Measurements from ENCODE around the gene GNAQ.
A peak's percentile ranks its signal among the peaks of the same experiment; 100 is the strongest.

The GNAQ gene

GRCh38 chr9:77974434-77974833 lies 57.2 kb downstream of the GNAQ start:
- no peak overlapping the region for H3K4me3 ChIP-seq (ENCODE audit: low read length)
- peaks cover 27% of the 10 kb centered on the region for H3K4me1 ChIP-seq (ENCODE audit: insufficient read depth, low read length)
- H3K27me3 ChIP-seq (ENCODE audit: insufficient read depth, low read length): no peaks in the 10 kb centered on the region
- no peaks in the 10 kb centered on the region for H3K36me3 ChIP-seq (ENCODE audit: insufficient read depth, low read length)
- H3K27ac ChIP-seq (ENCODE audit: low read depth, low read length): no peak overlapping the region
- no peaks in the 10 kb centered on the region for H3K9me3 ChIP-seq (ENCODE audit: insufficient read depth, low read depth, low read length)
- WGBS: 60% methylated on average over 2 of the region's 2 CpGs
- H3K9ac ChIP-seq (ENCODE audit: low read depth, low read length): no peak overlapping the region

GRCh38 chr9:77969083-77969482 lies 62.5 kb downstream of the GNAQ start:
- Histone ChIP-seq H3K4me3 (ENCODE audit: low read length) (no peak overlapping the region), H3K9ac (ENCODE audit: low read depth, low read length) (no peak overlapping the region), H3K36me3 (ENCODE audit: insufficient read depth, low read length) (no peaks in the 10 kb centered on the region), H3K4me1 (ENCODE audit: insufficient read depth, low read length) (peaks cover 14% of the 10 kb centered on the region), H3K27me3 (ENCODE audit: insufficient read depth, low read length) (no peaks in the 10 kb centered on the region), H3K27ac (ENCODE audit: low read depth, low read length) (no peak overlapping the region), H3K9me3 (ENCODE audit: insufficient read depth, low read depth, low read length) (no peaks in the 10 kb centered on the region)
- 92% methylated on average over 4 of the region's 4 CpGs for WGBS

GRCh38 chr9:77968506-77968905 lies 63.1 kb downstream of the GNAQ start:
- no peak overlapping the region for H3K27ac ChIP-seq (ENCODE audit: low read depth, low read length)
- H3K9ac ChIP-seq (ENCODE audit: low read depth, low read length): no peak overlapping the region
- no peaks in the 10 kb centered on the region for H3K36me3 ChIP-seq (ENCODE audit: insufficient read depth, low read length)
- H3K9me3 ChIP-seq (ENCODE audit: insufficient read depth, low read depth, low read length): no peaks in the 10 kb centered on the region
- 94% methylated on average over 3 of the region's 3 CpGs for WGBS
- no peak overlapping the region for H3K4me3 ChIP-seq (ENCODE audit: low read length)
- H3K27me3 ChIP-seq (ENCODE audit: insufficient read depth, low read length): no peaks in the 10 kb centered on the region
- peaks cover 14% of the 10 kb centered on the region for H3K4me1 ChIP-seq (ENCODE audit: insufficient read depth, low read length)

- Histone ChIP-seq H3K9me3 (ENCODE audit: insufficient read depth, low read depth, low read length) (no peaks in the 10 kb centered on the region), H3K36me3 (ENCODE audit: insufficient read depth, low read length) (no peaks in the 10 kb centered on the region), H3K27ac (ENCODE audit: low read depth, low read length) (no peak overlapping the region), H3K4me3 (ENCODE audit: low read length) (no peak overlapping the region), H3K4me1 (ENCODE audit: insufficient read depth, low read length) (peaks cover 21% of the 10 kb centered on the region), H3K27me3 (ENCODE audit: insufficient read depth, low read length) (no peaks in the 10 kb centered on the region), H3K9ac (ENCODE audit: low read depth, low read length) (no peak overlapping the region)
- 94% methylated on average over 8 of the region's 8 CpGs for WGBS
Observed at GRCh38 chr9:77966718-77967117, 64.9 kb downstream of the GNAQ start.

GRCh38 chr9:77965445-77966123 lies 66.0 kb downstream of the GNAQ start:
- Histone ChIP-seq H3K27ac (ENCODE audit: low read depth, low read length) (no peak overlapping the region), H3K4me1 (ENCODE audit: insufficient read depth, low read length) (peaks cover 33% of the 10 kb centered on the region), H3K27me3 (ENCODE audit: insufficient read depth, low read length) (no peaks in the 10 kb centered on the region), H3K9me3 (ENCODE audit: insufficient read depth, low read depth, low read length) (no peaks in the 10 kb centered on the region), H3K9ac (ENCODE audit: low read depth, low read length) (no peak overlapping the region), H3K4me3 (ENCODE audit: low read length) (no peak overlapping the region), H3K36me3 (ENCODE audit: insufficient read depth, low read length) (no peaks in the 10 kb centered on the region)
- 89% methylated on average over 3 of the region's 6 CpGs for WGBS

GRCh38 chr9:77964258-77964657 lies 67.4 kb downstream of the GNAQ start:
- no peak overlapping the region for H3K4me3 ChIP-seq (ENCODE audit: low read length)
- peaks cover 42% of the 10 kb centered on the region for H3K4me1 ChIP-seq (ENCODE audit: insufficient read depth, low read length)
- no peaks in the 10 kb centered on the region for H3K36me3 ChIP-seq (ENCODE audit: insufficient read depth, low read length)
- H3K27ac ChIP-seq (ENCODE audit: low read depth, low read length): no peak overlapping the region
- 63% methylated on average over 3 of the region's 3 CpGs for WGBS
- no peaks in the 10 kb centered on the region for H3K9me3 ChIP-seq (ENCODE audit: insufficient read depth, low read depth, low read length)
- no peak overlapping the region for H3K9ac ChIP-seq (ENCODE audit: low read depth, low read length)
- no peaks in the 10 kb centered on the region for H3K27me3 ChIP-seq (ENCODE audit: insufficient read depth, low read length)

- Histone ChIP-seq H3K9me3 (ENCODE audit: insufficient read depth, low read depth, low read length) (no peaks in the 10 kb centered on the region), H3K4me1 (ENCODE audit: insufficient read depth, low read length) (peaks cover 57% of the 10 kb centered on the region), H3K36me3 (ENCODE audit: insufficient read depth, low read length) (no peaks in the 10 kb centered on the region), H3K27ac (ENCODE audit: low read depth, low read length) (no peak overlapping the region), H3K27me3 (ENCODE audit: insufficient read depth, low read length) (no peaks in the 10 kb centered on the region), H3K4me3 (ENCODE audit: low read length) (no peak overlapping the region), H3K9ac (ENCODE audit: low read depth, low read length) (peak overlapping the region; percentile 12; the same call in 1 of the 2 replicates)
- WGBS: no CpG with 5 or more reads among the region's 1 CpG
Observed at GRCh38 chr9:77961541-77961940, 70.1 kb downstream of the GNAQ start.

GRCh38 chr9:77960356-77961153 lies 71.1 kb downstream of the GNAQ start:
- Histone ChIP-seq H3K27me3 (ENCODE audit: insufficient read depth, low read length) (no peaks in the 10 kb centered on the region), H3K27ac (ENCODE audit: low read depth, low read length) (0 out of 2 replicates have a peak overlapping the region, but pooled peaks have one; percentile 5), H3K4me1 (ENCODE audit: insufficient read depth, low read length) (peaks cover 67% of the 10 kb centered on the region), H3K4me3 (ENCODE audit: low read length) (no peak overlapping the region), H3K9ac (ENCODE audit: low read depth, low read length) (no peak overlapping the region), H3K36me3 (ENCODE audit: insufficient read depth, low read length) (no peaks in the 10 kb centered on the region), H3K9me3 (ENCODE audit: insufficient read depth, low read depth, low read length) (no peaks in the 10 kb centered on the region)
- 45% methylated on average over 5 of the region's 5 CpGs for WGBS

- Histone ChIP-seq H3K4me3 (ENCODE audit: low read length) (no peak overlapping the region), H3K9ac (ENCODE audit: low read depth, low read length) (no peak overlapping the region), H3K36me3 (ENCODE audit: insufficient read depth, low read length) (no peaks in the 10 kb centered on the region), H3K27ac (ENCODE audit: low read depth, low read length) (no peak overlapping the region), H3K27me3 (ENCODE audit: insufficient read depth, low read length) (no peaks in the 10 kb centered on the region), H3K9me3 (ENCODE audit: insufficient read depth, low read depth, low read length) (no peaks in the 10 kb centered on the region), H3K4me1 (ENCODE audit: insufficient read depth, low read length) (peaks cover 69% of the 10 kb centered on the region)
- 100% methylated on average over 1 of the region's 1 CpG for WGBS
Observed at GRCh38 chr9:77959803-77960202, 71.8 kb downstream of the GNAQ start.

- 88% methylated on average over 5 of the region's 5 CpGs for WGBS
- H3K4me1 ChIP-seq (ENCODE audit: insufficient read depth, low read length): peaks cover 85% of the 10 kb centered on the region
Observed at GRCh38 chr9:77957652-77958051, 74.0 kb downstream of the GNAQ start.

GRCh38 chr9:77956555-77956954 lies 75.1 kb downstream of the GNAQ start:
- Histone ChIP-seq H3K4me3 (ENCODE audit: low read length) (0 out of 2 replicates have a peak overlapping the region, but pooled peaks have one; percentile 19), H3K27me3 (ENCODE audit: insufficient read depth, low read length) (no peaks in the 10 kb centered on the region), H3K36me3 (ENCODE audit: insufficient read depth, low read length) (no peaks in the 10 kb centered on the region), H3K4me1 (ENCODE audit: insufficient read depth, low read length) (peaks cover 78% of the 10 kb centered on the region), H3K9me3 (ENCODE audit: insufficient read depth, low read depth, low read length) (no peaks in the 10 kb centered on the region), H3K9ac (ENCODE audit: low read depth, low read length) (no peak overlapping the region), H3K27ac (ENCODE audit: low read depth, low read length) (peak overlapping the region; percentile 76; the same call in 1 of the 2 replicates)
- WGBS: 44% methylated on average over 2 of the region's 2 CpGs

More at GRCh38 chr9:77957652-77958051, 74.0 kb downstream of the GNAQ start:
- Histone ChIP-seq H3K36me3 (ENCODE audit: insufficient read depth, low read length) (no peaks in the 10 kb centered on the region), H3K9ac (ENCODE audit: low read depth, low read length) (no peak overlapping the region), H3K9me3 (ENCODE audit: insufficient read depth, low read depth, low read length) (no peaks in the 10 kb centered on the region), H3K27me3 (ENCODE audit: insufficient read depth, low read length) (no peaks in the 10 kb centered on the region), H3K4me3 (ENCODE audit: low read length) (no peak overlapping the region), H3K27ac (ENCODE audit: low read depth, low read length) (peak overlapping the region; percentile 5; the same call in 1 of the 2 replicates)

Data from HUES64 (cell line).